IMR-90 (cell line): ENCODE data around the gene C7orf33.

Experiments used
- CEBPB ChIP-seq: IDR thresholded peaks from 2 replicates; pipeline ENCODE4 v1.6.1; 2012; ENCODE audit warnings: low read depth, low read length, improper control_type of control experiment
- MXI1 ChIP-seq: IDR thresholded peaks from 2 replicates; pipeline ENCODE4 v1.6.1; 2012; ENCODE audit warnings: low read depth, mild to moderate bottlenecking, low read length, moderate library complexity, borderline replicate concordance
- POLR2A ChIP-seq: IDR thresholded peaks from 2 replicates; pipeline ENCODE4 v1.6.1; 2012; ENCODE audit warnings: mild to moderate bottlenecking, low read depth, low read length
- RAD21 ChIP-seq: IDR thresholded peaks from 2 replicates; pipeline ENCODE4 v1.6.1; 2012; ENCODE audit warnings: low read length, improper control_type of control experiment
- RCOR1 ChIP-seq: IDR thresholded peaks from 2 replicates; pipeline ENCODE4 v1.6.1; 2012; ENCODE audit warnings: mild to moderate bottlenecking, low read length, improper control_type of control experiment; ENCODE audit not compliant: insufficient replicate concordance
- RFX5 ChIP-seq: IDR thresholded peaks from 2 replicates; pipeline ENCODE4 v1.8.0; 2012; ENCODE audit warnings: low read depth, mild to moderate bottlenecking, low read length, moderate library complexity
- USF2 ChIP-seq: fragments of 150-350 bp; IDR thresholded peaks from 2 replicates; pipeline ENCODE4 v1.6.1; 2017; ENCODE audit warnings: mild to moderate bottlenecking, antibody characterized with exemption, low read length, low read depth
- TF ChIP-seq, protein P1 (sequence below): conservative IDR thresholded peaks from 2 replicates; pipeline ENCODE4 v1.5.1; 2012; ENCODE audit warnings: mild to moderate bottlenecking, low read depth, low read length, improper control_type of control experiment

DNA sequence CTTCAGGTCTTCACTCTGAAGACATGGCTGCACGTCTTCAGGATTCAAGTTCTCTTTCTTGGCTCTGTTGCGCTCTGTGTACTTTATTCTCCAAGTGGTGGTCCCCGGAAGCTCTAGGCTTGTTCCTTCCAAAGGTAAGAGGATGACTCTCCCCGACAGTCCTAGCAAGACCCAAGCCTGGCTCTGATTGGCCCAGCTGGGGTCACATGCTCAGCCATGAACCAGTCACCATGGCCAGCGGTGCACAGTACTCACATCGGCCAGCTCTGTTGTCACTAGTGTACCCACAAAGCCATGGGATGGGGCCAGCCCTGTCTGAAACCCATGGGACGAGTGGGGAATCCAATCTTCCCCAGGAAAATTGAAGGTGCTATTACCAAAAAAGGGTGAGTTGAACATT is 5.2 kb upstream of the C7orf33 start:
- TF ChIP-seq, protein P1, sequence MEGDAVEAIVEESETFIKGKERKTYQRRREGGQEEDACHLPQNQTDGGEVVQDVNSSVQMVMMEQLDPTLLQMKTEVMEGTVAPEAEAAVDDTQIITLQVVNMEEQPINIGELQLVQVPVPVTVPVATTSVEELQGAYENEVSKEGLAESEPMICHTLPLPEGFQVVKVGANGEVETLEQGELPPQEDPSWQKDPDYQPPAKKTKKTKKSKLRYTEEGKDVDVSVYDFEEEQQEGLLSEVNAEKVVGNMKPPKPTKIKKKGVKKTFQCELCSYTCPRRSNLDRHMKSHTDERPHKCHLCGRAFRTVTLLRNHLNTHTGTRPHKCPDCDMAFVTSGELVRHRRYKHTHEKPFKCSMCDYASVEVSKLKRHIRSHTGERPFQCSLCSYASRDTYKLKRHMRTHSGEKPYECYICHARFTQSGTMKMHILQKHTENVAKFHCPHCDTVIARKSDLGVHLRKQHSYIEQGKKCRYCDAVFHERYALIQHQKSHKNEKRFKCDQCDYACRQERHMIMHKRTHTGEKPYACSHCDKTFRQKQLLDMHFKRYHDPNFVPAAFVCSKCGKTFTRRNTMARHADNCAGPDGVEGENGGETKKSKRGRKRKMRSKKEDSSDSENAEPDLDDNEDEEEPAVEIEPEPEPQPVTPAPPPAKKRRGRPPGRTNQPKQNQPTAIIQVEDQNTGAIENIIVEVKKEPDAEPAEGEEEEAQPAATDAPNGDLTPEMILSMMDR = no peak
- TF ChIP-seq USF2 (no peak), CEBPB (no peak), MXI1 (no peak), POLR2A (no peak), RAD21 (no peak), RFX5 (no peak), RCOR1 (no peak)
